Hematopoietic multipotent progenitor cell treated with erythropoietin and hydrocortisone succinate and interleukin-3 and kit ligand, for 4 days (in vitro differentiated cells): ENCODE measurements around the gene DAB2IP.

Source experiments
- DNase-seq: peaks from one replicate; pipeline ENCODE4 v3.0.0-alpha.2; 2015

Gene DAB2IP

DNA sequence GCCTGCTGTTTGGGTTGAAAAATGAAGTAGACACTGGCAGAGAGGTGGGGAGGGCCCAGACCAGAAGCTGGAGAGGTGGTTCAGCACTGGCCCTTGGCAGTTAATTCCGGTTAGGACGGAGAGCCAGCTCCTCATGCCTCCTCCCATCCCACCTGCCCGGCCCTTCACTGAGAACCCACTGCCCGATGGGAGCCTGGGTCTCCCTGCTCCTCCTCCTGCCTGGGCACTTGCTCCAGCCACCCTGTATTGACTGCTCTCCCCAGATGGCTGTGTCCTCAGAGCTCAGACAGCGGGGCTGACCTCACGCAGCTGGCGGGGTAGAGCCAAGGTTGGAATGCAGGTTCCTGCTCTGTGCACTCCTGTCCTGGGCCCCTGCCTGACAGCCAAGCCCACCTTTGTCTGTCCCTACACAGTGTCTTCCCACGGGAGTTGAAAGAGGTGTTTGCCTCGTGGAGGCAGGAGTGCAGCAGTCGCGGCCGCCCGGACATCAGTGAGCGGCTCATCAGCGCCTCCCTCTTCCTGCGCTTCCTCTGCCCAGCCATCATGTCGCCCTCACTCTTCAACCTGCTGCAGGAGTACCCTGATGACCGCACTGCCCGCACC lies 114.7 kb downstream of the DAB2IP start:
- DNase-seq: no peak

DNA sequence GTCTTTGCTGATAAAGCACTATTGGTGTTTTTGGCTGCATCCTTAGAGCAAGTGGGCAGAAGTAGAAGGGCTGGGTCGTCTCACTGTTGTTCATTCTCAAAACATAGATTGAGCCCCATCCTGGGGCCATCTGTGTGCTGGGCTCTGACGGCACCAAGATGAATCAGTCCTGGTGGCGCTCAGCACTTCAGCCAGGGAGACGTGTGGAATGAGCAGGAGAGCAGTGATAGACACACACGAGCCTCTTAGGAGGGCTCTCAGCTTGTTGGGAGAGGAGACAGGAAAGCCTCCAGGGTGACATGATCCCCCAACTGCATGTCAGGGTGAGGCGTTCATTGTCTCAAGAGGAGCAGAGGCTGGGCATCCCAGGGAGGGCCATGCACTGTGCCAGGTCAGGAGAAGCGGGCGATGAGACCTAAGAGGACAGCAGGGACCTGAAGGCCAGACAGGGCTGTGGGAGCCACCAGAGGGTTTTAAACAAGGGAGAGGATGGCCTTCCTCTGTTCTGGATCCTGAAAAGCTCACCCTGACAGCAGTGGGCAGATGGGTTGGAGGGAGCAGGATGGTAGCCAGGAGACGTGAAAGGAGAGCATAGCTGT lies 115.8 kb downstream of the DAB2IP start:
- no peak for DNase-seq

- DNase-seq: no peak
These were observed 117.1 kb downstream of the DAB2IP start for GRCh38 chr9:121768416-121769015.

DNA sequence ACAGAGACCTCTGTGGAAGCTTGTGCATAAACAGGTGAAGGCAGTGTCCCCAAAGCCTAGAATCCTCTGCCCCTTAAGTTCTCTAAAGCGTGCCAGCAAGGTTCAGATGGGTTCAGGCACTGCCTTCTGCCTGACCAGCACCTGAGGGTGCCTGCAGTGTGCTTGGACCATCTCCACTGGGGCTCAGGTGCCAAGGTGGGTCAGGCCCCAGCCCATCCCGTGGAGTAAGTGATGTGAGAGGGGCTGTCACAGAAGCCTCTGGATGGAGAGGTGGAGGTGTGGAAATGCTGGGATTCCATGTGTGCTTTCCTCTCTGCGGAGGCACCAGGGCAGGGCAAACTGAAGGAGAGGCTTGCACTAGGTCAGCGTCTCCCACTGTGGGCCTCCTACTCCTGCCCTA lies 118.5 kb downstream of the DAB2IP start:
- DNase-seq: no peak

GRCh38 chr9:121770415-121771273 lies 119.2 kb downstream of the DAB2IP start:
- DNase-seq: no peak

GRCh38 chr9:121771418-121771817 lies 120.0 kb downstream of the DAB2IP start:
- DNase-seq: no peak

DNA sequence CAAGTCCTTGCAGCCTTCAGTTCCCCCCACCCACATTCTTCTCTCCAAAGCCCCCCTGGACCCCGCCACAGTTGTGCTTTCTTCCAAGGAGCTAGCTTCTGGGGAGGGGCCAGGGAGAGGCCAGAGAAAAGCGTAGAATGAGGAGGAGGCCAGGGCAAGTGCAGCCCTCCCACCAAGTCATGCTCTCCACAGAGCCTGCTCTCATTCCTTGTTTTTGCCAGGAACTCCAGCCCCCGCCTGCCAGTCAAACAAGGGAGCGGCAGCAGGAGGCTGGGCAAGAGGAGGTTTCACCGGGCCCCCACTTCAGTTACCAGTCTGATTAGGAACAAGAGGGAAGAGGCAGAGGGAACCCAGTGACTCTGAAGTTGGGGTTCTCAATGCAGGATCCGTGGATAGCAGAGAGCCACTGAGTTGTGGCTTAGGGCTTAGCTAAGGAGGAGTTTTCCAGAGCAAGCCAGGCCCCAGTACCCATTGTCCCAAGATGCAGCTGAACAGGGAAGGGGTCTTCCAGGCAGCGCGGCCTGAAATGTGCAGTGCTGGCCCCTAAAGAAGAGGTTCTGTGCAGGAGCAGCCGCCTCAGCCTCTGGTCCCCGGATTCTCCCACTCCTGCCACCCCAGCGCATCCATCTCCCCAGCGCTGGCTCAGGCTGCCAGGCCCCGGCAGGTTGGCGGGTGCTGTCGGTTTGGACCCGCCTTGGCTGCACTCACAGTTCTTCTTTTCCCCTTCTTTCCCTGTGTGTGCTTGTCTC lies 120.6 kb downstream of the DAB2IP start:
- no peak for DNase-seq

DNA sequence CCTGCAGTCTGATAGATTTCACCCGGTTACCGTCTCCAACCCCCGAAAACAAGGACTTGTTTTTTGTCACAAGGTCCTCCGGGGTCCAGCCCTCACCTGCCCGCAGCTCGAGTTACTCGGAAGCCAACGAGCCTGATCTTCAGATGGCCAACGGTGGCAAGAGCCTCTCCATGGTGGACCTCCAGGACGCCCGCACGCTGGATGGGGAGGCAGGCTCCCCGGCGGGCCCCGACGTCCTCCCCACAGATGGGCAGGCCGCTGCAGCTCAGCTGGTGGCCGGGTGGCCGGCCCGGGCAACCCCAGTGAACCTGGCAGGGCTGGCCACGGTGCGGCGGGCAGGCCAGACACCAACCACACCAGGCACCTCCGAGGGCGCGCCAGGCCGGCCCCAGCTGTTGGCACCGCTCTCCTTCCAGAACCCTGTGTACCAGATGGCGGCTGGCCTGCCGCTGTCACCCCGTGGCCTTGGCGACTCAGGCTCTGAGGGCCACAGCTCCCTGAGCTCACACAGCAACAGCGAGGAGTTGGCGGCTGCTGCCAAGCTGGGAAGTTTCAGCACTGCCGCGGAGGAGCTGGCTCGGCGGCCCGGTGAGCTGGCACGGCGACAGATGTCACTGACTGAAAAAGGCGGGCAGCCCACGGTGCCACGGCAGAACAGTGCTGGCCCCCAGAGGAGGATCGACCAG lies 121.3 kb downstream of the DAB2IP start:
- DNase-seq: no peak

DNA sequence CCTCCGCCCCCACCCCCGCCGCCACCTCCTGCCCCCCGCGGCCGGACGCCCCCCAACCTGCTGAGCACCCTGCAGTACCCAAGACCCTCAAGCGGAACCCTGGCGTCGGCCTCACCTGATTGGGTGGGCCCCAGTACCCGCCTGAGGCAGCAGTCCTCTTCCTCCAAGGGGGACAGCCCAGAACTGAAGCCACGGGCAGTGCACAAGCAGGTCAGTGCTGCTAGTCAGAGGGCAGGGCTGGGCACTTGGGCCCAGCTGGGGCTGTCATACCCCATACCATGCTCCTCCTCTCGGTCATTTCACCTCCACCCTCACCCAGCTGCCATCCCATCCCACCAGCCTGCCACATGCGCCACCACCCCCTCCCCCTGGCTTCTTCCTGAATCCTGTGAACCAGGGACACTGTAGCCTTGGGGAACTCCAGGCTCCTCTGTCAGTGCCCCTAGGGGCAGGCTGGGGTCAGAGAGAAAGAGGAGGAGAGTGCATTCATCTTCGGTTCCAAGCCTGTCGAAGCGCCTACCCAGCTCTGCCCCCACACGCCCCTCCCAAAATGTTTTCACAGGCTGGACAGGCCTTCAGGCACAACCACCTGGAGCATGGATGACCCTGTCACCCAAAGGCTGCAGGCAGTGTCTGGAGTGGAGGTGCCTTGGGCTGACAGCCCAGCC lies 122.0 kb downstream of the DAB2IP start:
- DNase-seq: no peak

DNA sequence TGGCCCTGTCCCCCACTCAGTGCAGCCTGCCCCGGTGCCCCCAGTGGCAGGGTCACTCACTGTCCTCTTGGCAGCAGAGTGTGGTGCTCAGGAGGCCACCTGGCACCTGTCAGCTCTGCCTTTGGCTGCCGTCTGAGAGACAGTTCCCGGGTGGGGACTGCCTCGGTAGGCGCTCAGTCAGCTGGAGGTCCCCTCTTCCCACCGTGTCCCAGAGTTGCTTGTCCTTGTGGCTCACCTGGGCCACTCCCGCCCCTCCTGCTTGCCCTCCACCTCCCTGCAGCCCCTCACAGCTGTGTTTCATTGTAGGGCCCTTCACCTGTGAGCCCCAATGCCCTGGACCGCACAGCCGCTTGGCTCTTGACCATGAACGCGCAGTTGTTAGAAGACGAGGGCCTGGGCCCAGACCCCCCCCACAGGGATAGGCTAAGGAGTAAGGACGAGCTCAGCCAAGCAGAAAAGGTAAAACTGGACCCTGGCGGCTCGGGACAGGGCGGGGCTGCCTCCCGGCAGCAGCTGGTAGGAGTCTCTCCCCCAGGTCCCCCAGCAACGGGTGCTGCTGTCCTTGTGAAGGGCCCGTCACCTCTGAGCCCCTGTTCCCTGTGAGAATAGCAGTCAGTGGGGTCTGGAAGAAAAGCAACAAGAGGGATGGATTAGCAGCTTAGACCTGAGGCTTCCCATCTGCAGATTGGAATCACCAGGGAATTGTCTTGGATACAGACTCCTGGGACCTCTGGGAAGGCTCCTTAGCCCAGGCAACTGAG lies 122.7 kb downstream of the DAB2IP start:
- no peak for DNase-seq

GRCh38 chr9:121774715-121775613 lies 123.5 kb downstream of the DAB2IP start:
- DNase-seq: no peak

DNA sequence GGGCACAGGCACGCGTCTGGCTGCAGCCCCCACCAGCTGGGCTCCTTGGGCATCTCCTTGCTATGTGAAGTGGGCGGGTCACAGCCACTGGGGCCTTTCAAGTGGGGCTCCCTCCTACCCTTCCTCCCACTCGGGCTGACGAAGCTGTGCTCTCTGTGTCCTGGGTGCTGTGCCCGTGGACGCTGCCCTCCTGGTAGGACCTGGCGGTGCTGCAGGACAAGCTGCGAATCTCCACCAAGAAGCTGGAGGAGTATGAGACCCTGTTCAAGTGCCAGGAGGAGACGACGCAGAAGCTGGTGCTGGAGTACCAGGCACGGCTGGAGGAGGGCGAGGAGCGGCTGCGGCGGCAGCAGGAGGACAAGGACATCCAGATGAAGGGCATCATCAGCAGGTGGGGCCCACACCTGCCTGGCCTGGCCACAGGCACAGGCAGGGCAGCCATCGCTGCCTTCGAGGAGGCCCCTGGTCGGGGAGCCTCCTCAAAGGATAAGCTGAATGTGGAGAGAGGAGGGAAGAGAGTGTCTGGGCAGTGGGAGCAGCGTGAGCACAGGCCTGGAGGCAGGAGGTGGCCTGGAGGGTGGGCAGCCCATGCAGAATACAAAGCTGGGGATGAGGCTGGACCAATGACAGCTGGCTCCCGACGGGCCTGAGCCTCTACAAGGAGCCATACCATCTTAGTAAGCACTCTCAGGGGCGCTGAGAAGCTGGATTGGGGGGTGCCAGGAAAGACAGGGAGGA lies 124.7 kb downstream of the DAB2IP start:
- no peak for DNase-seq

DNA sequence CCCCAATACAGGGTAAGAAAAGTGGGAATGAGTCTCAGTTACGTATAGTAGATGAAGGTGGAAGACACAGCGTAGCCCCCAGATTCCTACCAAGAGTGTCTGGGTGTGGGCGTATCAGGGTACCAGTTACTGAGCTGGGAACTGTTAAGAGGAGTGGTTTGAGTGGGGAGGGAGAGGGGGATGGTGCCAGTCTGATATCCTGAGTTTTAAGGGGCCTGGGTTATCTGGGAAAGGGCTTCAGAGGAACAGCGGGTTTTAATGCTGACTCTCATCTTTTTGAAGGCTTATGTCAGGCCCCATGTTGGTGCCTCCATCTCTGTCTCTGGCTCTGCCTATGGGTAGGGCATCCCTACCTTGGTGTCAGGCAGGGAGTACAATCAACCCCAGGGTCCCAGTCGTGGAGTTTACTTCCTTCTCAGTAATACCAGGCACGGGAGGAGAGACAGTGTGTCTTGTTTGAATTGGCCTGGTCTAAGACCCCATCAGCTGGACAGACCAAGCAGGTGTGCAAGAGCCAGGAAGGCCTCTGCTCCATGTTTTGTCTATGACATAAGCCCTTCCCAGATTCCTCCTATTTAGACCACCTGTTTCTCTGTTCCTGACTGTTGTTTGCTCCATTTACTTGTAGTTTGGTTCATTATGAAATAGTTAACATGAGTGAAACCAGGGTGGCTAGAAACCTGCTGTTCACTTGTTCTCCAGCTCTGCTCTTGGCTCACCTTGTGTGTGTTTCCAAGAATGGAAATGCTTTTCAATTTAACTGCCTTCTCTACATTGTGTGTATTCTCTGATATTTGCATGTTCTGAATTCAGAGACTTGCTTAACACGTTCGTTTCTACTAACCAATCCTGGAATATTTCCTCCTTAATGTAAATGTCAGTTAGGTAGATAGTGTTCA lies 125.6 kb downstream of the DAB2IP start:
- DNase-seq: no peak

DNA sequence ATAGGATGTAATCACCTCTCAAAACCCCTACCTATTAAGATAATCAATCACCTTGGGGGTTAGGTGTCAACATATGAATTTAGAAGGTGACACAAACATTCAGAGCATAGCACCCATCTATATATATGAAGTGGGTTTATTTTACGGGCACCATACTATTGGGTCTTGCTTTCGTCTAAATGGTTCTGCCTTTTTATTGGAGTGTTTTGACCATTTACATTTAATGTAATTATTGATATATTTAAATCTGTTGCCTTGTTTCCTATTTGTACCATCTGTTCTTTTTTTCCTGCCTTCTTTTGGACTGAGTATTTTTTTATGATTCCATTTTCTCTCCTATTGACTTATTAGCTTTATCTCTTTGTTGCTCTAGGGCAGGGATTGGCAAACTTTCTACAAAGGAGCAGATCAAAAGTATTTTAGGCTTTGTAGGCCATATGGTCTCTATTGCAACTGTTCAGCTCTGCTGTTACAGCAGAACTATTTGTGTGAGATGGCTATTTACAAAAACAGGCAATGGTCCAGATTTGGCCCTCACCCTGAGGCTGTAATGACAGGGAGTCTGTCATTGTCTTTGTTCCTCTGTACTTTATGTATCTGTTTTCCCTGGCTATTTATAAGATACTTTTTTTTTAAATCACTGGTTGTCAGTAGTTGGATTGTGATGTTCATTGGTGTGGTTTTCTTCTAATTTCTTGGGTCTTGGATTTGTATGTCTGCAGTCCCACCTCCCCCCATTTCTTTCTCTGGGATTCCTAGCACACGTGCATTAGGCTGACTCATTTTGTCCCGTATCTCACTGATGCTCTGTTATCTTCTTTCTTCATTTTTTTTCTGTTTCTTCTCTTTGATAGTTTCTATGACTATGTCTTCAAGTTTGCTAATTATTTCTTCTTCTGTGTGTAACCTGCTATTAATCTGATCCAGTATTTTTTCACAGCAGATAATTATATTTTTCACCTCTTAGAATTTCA lies 127.1 kb downstream of the DAB2IP start:
- DNase-seq: no peak

DNA sequence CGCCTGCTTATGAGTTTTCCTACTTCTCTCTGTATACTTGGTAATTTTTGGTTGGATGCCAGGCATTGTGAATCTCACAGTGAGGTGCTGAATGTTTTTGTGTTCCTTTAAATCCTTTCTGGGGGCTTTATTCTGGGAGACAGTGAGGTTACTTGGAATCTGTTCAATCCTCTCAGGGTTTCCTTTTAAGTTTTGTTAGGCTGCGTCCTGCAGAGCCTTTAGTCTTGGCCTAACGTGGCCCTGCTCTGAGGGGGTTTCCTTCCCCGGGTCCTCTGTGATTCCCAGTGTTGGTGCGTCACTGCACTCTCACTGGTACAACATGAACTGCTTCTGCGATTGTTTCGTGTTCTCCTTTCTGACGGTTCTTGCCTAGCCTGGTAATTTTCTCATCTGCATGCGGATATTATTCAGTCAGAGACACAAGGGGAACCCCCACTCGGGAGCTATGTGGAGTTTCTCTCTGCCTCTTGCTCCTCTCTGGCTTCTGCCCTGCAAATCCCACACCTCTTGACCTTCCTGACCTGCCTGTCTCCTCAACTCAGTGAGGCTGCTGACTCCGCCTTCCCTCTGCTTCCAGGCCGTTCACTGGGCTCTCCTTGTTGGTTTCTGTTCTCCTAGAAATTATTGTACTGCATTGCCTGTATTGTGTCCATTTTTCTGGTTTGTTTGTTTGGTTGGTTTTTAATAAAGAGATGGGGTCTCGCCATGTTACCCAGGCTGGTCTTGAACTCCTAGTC lies 128.1 kb downstream of the DAB2IP start:
- DNase-seq: no peak
